ENCODE measurements around the gene ABCC4. TPM values are rescaled to one million over a fixed set of nuclear protein-coding genes. Genes with fewer than 3 reads are reported as not detected.
"Not testable (repeated sequence)": the region's sequence is repeated elsewhere in the genome, so short reads cannot be mapped to it uniquely, and the experiment has no call there.

Gene ABCC4
- polyA plus RNA-seq, 10 donors, result 2.3 to 4.0 (median 3.0) TPM

DNA sequence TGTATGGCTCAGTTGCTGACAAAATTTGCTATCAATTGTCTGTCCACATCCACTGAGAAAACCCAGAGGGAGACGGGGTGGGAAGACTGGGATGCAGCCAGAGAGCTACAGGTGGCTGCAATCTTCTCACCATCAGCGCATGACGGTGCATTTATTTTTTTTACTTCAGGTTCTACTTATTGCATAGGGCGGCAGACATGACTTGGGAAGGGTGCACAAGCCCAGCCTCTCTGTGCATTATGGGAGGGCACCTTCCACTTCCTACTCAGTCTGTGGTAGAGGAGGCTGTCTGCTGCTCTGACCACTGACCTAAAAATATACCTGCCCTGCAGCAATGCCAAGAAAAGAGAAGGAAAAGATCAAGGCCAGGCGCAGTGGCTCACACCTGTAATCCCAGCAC is 73.1 kb downstream of the ABCC4 start:
- DNase-seq, result no peak

DNA sequence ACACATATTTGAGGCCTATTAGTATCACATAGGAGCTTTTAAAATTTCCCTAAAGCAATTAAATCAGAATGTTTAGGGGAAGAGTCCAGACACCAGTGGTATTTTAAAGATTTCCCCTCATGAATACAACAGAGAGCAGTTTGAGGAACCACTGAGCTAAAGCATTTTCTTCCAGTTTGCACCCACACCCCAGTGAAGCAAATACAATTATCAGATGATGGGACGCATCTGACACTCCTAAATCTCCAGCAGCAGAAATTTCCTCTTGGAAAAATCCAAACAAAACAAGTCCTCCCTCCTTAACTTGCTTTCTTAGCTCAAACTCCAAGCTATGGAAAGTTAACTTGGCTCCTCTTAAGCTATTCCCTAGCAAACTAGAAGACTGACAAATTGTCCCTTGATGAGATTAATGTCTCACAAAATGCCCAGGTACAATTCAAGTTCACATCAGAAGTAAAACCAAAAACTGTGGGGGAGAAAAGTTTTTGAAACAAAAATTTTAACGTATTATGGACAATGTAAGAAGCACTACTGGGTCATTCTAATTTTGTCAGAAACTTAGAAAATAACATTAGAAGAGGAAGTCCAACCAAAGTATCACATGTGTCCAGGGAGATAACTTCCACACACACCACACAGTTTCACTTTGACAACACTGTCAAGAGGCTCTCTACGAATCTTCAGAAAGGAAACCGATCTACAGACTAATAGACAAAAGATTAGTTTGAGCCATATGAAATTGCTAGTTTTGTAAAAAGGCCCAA is 74.1 kb downstream of the ABCC4 start:
- DNase-seq, result peak in 1 of 3 donors; percentile 17

DNA sequence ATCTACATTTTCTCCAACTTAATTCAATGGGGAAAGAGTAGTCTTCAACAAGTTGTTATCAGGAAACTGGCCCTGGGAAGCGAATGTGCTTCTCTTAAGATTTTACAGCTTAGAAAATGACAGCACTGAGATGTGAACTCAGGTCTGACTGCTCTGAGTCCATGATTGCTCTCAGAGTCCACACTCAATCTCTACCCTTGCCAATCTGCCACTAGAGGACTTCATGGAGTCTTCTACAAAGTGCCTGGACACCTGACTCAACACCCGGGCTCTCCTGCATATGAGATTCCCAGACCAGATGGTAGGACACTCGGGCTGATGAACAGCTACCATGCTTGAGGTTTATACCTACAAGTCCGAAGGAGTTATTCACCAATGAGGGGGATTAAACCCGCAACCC is 74.8 kb downstream of the ABCC4 start:
- no peak for DNase-seq

DNA sequence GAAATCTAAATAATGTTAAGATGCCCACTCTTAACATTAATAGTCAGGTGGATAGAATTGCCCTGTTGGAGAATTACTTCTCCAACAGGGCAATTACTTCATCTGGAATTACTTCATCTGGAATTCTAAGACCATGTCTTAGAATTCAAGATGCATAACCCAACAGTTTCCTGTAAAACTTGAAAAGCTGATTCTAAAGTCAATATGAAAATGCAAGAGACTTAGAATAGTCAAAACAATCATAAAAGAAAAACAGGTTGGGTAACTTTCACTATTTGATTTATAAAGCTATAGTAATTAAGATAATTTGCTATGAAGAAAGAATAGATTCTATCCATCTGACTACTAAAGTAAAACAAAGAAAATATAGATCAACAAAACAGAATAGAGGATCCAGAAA is 75.2 kb downstream of the ABCC4 start:
- DNase-seq, result no peak

DNA sequence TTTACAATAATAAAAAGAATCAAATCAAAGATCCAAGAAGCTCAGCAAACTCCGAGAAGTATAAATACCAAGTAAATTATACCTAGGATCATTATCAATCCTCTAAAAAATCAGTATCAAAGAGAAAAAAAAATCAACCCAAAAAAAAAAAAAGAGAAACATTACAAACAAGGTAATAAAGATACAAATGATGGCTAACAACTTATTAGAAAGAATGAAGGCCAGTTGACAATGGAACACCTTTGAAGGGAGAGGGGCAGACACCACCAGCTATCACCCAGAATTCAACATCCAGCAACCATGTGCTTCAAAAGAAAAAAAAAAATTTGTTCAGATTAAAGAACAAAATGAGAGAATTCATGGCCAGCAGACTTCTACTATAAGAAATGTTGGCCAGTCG is 77.2 kb downstream of the ABCC4 start:
- DNase-seq, result no peak

DNA sequence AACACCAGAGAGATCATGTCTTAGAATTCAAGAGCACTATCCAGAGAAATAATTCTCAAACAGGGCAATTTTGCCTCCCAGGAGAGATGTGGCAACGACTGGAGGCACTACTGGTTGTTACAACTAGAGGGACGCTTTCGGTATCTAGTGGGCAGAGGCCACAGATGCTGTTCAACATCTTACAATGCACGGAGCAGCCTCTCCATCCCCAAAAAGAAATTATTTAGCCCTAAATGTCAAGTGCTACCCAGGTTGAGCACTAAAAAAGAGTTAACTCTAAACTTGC is 78.6 kb downstream of the ABCC4 start:
- DNase-seq, result no peak

DNA sequence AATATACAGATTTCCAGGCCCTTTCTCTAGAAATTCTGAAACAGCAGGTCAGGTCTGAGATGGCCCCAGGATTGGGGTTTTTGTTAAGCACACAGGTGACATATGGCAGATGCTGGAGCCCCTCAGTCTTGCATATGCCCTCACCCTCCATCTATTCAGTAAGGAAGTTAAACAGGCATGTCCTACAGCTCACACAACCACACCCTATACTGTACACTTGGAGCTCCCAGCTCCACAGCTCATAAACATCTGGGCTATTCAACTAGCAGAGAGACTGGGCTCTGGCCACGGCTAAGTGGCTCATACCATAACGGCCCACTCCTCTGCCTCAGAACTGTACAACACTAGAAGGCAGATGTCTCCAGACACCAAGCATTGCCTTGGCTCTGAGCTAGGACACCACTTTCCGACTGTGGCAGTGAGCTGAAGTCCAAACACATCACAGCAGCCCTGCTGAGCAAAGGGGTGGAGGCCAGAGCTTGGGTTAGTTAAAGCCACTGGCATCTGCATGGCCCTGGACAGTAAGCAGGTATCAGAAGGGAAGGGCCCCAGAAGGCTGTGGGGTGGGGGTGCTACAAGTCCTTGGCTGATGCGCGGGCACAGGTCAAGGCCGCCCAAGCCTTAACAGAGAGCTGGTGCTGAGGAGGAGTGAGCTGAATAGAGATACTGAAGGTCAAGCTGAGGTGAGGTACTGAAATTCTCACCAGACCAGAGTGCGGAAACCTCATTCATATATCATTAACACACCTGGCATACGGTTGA is 79.1 kb downstream of the ABCC4 start:
- no peak for DNase-seq

DNA sequence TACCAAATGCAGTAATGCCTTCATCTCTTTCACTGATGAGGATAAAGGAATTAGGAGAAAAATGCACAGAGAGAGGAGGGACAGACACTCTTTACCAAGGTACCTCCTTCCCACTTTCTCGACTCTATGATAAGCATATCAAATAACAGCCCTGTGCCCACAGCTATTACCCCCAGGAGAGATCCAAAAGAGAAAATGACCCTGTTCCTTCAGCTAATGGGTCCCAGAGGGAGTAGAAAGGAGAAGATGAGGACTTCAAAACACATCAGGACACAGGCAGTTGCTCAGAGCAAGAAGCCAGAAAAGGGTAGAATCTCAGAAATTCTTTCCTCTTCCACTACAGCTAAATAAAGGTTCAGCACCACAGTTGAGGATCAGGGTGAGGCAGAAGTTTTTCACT is 80.6 kb downstream of the ABCC4 start:
- no peak for DNase-seq

DNA sequence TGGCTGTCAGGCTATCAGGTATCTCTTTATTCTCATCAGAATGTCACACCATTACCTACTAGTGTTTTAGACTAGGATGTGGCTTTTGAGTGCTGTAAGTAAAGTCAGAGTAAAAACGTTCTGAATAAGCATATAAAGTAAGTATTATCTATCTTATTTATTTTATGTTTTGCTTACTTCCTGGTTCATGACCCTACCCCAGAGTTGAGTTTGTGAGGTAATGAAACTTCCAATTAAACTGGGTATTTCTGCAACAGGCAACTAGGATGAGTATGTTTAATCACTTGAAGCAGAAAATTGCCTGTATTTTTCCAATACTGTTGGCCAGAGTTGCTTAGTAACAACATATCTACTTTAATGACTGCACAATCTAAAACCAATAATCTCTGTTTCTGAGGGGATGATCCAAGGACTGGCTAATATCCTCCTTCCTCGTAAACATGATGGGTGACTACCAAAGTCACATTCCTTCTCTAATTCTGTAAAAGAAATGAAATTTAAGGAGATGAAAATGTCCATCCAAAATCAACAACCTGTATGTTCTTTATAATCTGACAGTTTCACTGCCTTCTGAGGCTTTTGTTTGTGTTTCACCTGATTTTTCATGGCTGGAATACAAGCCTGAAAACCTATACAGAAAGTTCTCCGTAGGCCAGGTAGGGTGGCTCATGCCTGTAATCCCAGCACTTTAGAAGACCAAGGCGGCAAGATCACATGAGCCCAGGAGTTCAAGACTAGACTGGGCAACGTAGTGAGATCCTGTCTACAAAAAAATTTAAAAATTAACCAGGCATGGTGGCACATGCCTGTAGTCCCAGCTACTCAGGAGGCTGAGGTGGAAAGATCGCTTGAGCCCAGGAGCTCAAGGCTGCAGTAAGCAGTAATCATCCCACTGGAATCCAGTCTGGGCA is 83.1 kb downstream of the ABCC4 start:
- DNase-seq, result no peak

DNA sequence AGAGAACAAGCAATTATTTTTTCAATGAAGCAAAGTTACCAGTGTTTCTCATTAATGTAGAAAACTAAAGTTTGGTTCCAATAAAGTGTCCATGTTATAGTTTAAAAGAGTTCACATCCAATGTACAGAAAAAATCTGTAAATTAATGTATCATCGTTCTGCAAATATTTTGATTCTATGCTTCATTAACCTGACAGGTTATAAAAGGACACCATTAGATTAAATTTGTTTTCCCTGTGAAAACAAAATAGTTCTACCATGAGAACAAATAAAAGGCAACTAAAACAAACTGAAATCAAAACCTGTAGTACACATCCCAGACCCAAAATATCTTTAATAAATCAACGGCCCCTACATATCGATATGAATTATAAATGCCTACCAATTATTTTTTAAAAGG is 85.1 kb downstream of the ABCC4 start:
- DNase-seq, result no peak

DNA sequence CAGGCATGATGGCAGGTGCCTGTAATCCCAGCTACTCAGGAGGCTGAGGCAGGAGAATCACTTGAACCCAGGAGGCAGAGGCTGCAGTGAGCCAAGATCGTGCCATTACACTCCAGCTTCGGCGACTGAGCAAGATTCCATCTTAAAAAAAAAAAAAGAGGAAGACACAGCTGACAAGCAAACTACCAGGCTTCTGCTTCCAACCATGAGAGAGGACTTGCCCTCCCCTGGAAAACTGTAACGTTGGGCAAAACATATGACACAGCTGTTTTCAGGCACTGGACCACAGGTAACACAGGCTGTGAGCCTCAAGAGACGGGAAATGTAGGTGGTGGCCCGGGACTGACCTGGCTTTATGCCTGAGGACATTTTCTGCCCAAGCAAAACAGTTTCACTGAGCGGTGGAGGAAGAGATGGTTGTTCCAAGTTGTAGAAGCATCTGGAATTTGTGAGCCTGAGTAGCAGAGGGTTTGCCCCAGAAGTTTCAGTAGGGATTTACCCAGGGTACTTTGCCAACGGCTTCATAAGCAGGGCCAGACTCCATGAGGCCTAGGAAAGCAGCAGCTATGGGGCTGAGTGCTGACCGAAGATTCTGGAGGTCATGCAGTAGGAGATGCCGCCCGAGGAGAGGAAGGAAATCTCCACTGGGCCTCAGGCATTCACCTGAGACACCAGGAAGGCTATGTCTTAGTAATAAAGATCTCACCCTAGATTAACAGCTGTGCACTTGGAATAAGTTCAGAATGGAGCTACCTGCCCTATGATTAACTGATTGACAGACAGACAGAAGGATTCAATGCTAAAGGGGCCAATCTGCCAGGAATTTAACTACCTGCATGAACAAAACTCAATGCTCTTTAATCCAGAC is 88.0 kb downstream of the ABCC4 start:
- DNase-seq, result no peak

DNA sequence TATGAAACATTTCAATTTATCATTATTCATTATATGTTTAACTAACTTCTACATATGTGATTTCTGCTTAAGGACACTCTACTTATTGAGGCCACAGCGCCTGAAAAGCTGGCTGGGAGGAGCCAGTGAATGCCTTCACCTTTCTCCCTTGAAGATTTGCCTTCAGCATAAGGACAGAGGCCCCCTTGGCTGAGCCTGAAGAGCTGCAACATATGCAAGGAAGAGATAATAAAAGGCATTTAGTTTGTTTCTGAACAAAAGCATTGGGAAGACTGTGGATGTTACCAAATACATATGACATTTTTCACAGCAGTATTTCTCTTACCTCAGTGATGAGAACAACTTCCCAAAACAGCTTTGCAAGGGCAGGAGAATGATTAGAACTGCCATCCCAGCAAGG is 92.1 kb downstream of the ABCC4 start:
- DNase-seq, result no peak

DNA sequence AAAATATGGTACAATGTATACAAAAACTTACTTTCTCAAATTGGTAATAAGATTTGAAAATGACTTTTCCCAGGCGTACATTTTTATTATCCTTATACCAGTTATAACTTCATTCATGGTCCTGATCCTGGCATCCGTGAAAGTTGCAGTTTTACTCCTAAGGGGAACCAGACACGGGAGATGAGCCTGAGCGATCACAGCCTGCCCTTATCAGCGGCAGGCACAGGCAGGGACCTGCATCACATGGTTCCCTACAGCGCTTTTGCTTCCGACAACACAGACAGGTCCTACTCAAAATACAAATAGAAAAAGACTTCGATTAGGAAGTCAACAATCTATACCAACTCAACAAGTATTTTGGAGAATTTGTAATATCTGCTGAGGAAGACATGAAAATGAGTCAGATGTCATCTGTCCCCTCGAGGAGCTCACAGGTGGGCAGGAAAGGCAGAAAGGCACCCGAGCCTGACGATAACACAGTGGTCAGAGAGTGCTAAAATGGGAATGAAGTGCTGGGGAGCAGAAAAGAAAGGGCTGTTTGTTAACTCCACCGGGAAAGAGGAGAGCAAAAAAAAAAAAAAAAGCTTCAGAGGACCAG is 93.4 kb downstream of the ABCC4 start:
- no peak for DNase-seq

DNA sequence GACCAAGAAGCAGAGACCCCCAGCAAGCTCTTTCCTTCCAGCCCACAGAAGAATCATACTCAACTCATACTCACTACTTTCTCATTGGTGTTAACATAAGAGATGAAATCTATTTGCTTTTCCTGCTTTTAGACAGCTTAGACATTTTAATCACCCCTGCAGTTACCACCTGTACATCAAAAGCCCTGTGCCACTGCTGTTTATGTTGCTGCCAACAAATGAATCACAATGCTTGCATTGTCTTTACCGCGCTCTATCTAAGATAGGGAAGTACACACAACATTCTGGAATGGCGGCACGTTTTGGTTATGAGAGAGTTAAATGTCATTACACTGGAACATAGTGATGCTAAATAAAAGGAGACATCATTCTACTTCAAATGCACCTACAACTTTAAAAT is 95.1 kb downstream of the ABCC4 start:
- no peak for DNase-seq

DNA sequence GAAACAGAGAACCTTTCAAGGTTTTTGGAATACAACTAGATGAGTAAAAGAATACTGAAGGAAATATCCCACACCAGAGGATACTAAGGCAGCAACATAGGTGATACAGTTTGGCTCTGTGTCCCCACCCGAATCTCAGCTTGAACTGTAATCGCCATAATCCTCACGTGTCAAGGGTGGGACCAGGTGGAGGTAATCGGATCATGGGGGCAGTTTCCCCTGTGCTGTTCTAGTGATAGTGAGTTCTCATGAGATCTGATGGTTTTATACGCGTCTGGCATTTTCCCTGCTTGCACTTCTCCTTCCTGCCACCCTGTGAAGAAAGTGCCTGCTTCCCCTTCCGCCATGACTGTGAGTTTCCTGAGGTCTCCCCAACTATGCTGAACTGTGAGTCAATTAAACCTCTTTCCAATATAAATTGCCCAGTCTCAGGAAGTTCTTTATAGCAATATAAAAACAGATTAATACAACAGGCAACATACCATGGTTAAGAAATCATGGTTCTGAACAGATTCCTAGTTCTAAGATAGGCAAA is 97.0 kb downstream of the ABCC4 start:
- no peak for DNase-seq

DNA sequence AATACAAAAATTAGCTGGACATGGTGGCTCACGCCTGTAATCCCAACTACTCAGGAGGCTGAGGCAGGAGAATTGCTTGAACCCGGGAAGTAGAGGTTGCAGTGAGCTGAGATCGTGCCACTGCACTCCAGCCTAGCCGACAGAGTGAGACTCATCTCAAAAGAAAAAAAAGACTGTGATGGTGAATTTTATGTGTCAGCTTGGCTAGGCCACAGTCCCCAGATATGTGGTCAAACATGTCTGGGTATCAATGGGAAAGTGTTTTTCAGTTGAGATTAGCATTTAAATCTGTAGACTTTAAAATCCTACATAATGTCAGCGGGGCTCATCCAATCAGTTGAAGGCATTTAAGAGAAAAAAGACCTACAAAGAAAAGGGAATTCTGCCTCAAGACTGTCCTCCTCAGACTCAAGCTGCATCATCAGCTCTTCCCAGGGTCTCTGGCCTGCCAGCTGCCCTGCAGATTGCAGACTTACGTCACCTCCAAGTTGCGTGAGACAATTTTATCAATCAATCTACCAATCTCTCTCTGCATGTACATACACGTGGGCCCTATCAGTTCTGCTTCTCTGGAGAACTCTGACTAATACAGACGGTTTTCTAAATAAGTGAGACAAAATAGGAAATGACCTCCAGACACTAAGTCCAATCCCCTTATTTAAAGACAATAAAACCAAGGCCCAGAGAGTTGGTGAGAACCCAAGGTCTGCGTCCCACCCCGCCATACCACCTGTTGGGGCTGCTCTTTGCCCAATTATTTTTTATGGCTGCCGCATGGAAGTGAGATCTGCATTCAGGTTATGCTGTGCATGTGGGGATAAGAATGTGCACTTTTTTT is 99.2 kb downstream of the ABCC4 start:
- no peak for DNase-seq

DNA sequence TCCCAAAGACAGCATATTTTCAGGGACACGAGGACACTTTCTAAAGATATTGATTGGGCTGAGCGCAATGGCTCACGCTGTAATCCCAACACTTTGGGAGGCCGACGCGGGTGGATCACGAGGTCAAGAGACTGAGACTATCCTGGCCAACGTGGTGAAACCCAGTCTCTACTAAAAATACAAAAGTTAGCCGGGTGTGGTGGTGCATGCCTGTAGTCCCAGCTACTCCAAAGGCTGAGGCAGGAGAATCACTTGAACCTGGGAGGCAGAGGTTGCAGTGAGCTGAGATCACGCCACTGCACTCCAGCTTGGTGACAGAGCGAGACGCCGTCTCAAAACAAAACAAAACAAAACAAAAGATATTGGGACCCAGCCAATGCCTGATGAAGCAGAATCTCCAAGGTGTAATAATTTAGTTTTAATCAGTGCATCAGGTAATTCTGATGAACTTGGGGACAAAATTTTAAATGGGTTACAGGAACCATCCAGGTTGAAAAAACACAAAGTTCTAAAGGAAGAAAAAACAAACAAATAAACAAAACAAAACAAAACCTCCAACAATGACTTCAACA is 100.8 kb downstream of the ABCC4 start:
- not testable (repeated sequence) for DNase-seq

DNA sequence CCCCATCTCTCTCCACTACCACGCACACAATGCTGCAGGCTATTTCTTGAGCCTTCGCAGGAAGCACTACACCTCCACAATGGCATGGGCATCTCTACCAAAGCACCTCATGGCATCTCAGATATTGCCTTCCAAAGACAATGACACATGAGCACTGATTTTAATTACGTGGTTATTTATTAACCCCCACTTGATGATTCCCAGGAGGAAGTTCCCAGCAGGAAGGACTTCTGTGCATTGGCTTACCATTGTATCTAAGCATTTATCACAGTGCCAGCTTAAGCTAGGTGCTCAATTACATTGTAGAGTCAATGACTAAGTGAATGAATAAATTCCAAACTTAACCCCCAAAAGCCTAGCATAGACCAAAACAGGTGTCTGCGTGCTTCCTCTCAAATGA is 101.4 kb downstream of the ABCC4 start:
- DNase-seq, result no peak

DNA sequence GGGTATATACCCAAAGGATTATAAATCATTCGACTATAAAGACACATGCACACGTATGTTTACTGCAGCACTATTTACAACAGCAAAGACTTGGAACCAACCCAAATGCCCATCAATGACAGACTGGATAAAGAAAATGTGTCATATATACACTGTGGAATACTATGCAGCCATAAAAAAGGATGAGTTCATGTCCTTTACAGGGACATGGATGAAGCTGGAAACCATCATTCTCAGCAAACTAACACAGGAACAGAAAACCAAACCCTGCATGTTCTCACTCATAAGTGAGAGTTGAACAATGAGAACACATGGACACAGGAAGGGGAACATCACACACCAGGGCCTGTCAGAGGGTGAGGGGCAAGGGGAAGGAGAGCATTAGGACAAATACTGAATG is 102.6 kb downstream of the ABCC4 start:
- not testable (repeated sequence) for DNase-seq

DNA sequence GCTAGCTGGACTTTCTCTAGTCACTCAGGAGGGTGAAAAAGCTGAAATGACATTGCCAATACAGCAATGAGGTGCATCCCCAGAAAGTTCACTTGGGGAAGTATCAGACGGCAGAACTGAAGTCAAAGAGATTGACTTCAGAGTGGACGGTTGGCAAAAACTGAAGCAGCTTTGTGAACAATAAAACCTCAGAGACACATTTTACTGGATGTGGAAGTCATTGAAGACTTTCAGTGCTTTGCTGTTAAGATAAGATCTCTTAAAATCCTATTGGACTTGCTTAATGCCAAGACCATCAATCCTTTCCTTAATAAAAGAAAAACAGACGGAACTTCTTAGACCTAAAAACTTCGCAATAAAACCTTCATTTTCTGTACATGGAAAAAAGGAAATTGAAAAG is 103.7 kb downstream of the ABCC4 start:
- no peak for DNase-seq
